Testis (tissue), 2 donors: Measurements from ENCODE around the gene ABHD12B.

Experiments used
- POLR2A ChIP-seq: fragments of 450-650 bp; IDR thresholded peaks from one replicate; pipeline ENCODE4 v1.6.1; 2017; ENCODE audit warnings: antibody characterized with exemption, mild to moderate bottlenecking, moderate library complexity
- TF ChIP-seq, protein P1 (sequence below), 3 experiments: fragments of 450-650 bp in 2 of 3; fragments of 200-600 bp in 1 of 3; sonication (generic) in 1 of 3; IDR thresholded peaks; one replicate each; pipeline ENCODE4 v1.5.1; 2016 to 2019; ENCODE audit warnings: antibody characterized with exemption in 3 of 3, mild to moderate bottlenecking in 2 of 3, moderate library complexity in 1 of 3

- TF ChIP-seq, protein P1, sequence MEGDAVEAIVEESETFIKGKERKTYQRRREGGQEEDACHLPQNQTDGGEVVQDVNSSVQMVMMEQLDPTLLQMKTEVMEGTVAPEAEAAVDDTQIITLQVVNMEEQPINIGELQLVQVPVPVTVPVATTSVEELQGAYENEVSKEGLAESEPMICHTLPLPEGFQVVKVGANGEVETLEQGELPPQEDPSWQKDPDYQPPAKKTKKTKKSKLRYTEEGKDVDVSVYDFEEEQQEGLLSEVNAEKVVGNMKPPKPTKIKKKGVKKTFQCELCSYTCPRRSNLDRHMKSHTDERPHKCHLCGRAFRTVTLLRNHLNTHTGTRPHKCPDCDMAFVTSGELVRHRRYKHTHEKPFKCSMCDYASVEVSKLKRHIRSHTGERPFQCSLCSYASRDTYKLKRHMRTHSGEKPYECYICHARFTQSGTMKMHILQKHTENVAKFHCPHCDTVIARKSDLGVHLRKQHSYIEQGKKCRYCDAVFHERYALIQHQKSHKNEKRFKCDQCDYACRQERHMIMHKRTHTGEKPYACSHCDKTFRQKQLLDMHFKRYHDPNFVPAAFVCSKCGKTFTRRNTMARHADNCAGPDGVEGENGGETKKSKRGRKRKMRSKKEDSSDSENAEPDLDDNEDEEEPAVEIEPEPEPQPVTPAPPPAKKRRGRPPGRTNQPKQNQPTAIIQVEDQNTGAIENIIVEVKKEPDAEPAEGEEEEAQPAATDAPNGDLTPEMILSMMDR (IDR thresholded peaks at IDR 0.05), result no peak
- no peak for TF ChIP-seq POLR2A
Observed at GRCh38 chr14:50929506-50929905, 57.7 kb downstream of the ABHD12B start.
